ENCODE data around the gene VPS41.

- no peak for TF ChIP-seq EZH2phosphoT487 (IDR thresholded peaks at IDR 0.05; ENCODE audit: low read length)
- TF ChIP-seq, protein P1, sequence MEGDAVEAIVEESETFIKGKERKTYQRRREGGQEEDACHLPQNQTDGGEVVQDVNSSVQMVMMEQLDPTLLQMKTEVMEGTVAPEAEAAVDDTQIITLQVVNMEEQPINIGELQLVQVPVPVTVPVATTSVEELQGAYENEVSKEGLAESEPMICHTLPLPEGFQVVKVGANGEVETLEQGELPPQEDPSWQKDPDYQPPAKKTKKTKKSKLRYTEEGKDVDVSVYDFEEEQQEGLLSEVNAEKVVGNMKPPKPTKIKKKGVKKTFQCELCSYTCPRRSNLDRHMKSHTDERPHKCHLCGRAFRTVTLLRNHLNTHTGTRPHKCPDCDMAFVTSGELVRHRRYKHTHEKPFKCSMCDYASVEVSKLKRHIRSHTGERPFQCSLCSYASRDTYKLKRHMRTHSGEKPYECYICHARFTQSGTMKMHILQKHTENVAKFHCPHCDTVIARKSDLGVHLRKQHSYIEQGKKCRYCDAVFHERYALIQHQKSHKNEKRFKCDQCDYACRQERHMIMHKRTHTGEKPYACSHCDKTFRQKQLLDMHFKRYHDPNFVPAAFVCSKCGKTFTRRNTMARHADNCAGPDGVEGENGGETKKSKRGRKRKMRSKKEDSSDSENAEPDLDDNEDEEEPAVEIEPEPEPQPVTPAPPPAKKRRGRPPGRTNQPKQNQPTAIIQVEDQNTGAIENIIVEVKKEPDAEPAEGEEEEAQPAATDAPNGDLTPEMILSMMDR (IDR thresholded peaks at IDR 0.05; ENCODE audit: low read length), result no peak
Observed at GRCh38 chr7:38872202-38872601, 36.8 kb downstream of the VPS41 start.

All from MM.1S (cell line).